Measurements from ENCODE around the gene ALDH8A1. TPM values are rescaled to one million over a fixed set of nuclear protein-coding genes. Genes with fewer than 3 reads are reported as not detected.
A peak's percentile ranks its signal among the peaks of the same experiment; 100 is the strongest.

ALDH8A1 gene
- polyA plus RNA-seq, 1 donor (not counting 4 experiments of a cell fraction or from before 2014, with no cell fraction given): 0.66 TPM

DNA sequence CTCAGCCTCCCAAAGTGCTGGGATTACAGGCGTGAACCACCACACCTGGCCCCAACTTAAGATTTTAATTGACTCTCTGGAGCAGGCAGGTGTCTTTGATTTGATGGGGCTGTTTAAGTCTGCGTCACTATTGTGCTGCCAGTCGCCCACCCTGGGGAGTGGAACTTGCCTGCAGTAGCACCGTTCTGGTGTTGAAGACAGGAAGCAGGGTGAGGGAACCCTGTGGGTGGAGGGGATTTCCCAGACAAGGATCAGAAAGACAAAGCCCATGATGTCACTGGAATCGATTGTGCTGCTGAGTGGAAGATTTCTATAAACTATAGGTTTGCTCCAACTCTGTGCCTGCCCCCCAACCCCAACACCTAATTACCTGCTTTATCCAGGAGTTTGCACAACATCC is 11.0 kb downstream of the ALDH8A1 start:
- Histone ChIP-seq H3K4me1 (ENCODE audit: control insufficient read depth, extremely low read depth, insufficient read depth, low read length) (peaks cover 14% of the 10 kb centered on the region), H2AFZ (ENCODE audit: control insufficient read depth, low read length) (no peak overlapping the region), H4K20me1 (ENCODE audit: control insufficient read depth, extremely low read depth, insufficient read depth, low read length) (no peaks in the 10 kb centered on the region), H3K9ac (ENCODE audit: control insufficient read depth, extremely low read depth, insufficient read depth, low read length) (no peak overlapping the region), H3K27ac (ENCODE audit: control insufficient read depth, insufficient read depth, low read length) (no peak overlapping the region), H3K36me3 (ENCODE audit: control insufficient read depth in 2 of 2, extremely low read depth in 1 of 2, insufficient read depth in 2 of 2, low read length in 2 of 2) (no peaks in the 10 kb centered on the region), H3K4me2 (ENCODE audit: control insufficient read depth, extremely low read depth, insufficient read depth, low read depth, low read length) (no peak overlapping the region), H3K79me2 (ENCODE audit: control insufficient read depth, insufficient read depth, low read length) (no peaks in the 10 kb centered on the region), H3K9me3 (ENCODE audit: control insufficient read depth, low read depth, low read length) (no peaks in the 10 kb centered on the region), H3K27me3 (ENCODE audit: control insufficient read depth, extremely low read depth, insufficient read depth, low read length) (no peaks in the 10 kb centered on the region), H3K9me1 (ENCODE audit: control insufficient read depth, extremely low read depth, insufficient read depth, low read length) (no peaks in the 10 kb centered on the region), H3K4me3 (ENCODE audit: control insufficient read depth in 2 of 3, extremely low read depth in 1 of 3, insufficient read depth in 2 of 3, low read depth in 1 of 3, low read length in 3 of 3) (no peak overlapping the region)
- no peak for FAIRE-seq
- TF ChIP-seq EZH2 (IDR thresholded peaks at IDR 0.05; ENCODE audit: low read length): no peak
- no peak for TF ChIP-seq CTCF (optimal IDR thresholded peaks at IDR 0.05 in 1 of 3, IDR thresholded peaks at IDR 0.05 in 1 of 3, conservative IDR thresholded peaks at IDR 0.05 in 1 of 3; ENCODE audit: extremely low read depth in 1 of 3, insufficient read depth in 2 of 3, low read length in 3 of 3)
- DNase-seq (ENCODE audit: low read depth, low spot score): no peak
- dilution Hi-C loops (cut with MboI; ENCODE audit: extremely low pct_ligation_motif_present, low sequenced_read_pairs): no loop called here

DNA sequence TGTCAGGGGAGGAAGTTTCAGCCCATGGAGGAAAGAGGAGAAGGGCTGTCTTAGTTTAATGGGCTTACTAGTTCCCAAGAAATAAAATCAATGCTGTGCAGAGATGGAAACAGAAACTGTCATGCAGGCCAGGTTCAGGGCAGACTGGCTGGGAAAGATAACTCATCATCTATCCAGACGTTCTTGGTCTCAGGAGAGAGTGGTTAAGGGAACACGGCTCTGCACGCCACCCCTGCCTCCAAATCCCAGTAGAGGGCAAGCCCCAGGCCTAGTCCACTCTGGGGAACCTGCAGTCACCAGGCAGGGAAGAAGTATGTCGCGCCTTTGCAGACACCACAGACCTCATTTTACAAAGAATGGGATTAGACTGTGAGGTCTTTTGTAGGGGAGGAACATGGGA is 12.5 kb downstream of the ALDH8A1 start:
- Histone ChIP-seq H2AFZ (ENCODE audit: control insufficient read depth, low read length) (no peak overlapping the region), H3K4me1 (ENCODE audit: control insufficient read depth, extremely low read depth, insufficient read depth, low read length) (peaks cover 17% of the 10 kb centered on the region), H3K9me3 (ENCODE audit: control insufficient read depth, low read depth, low read length) (no peaks in the 10 kb centered on the region), H3K36me3 (ENCODE audit: control insufficient read depth in 2 of 2, extremely low read depth in 1 of 2, insufficient read depth in 2 of 2, low read length in 2 of 2) (no peaks in the 10 kb centered on the region), H4K20me1 (ENCODE audit: control insufficient read depth, extremely low read depth, insufficient read depth, low read length) (no peaks in the 10 kb centered on the region), H3K27ac (ENCODE audit: control insufficient read depth, insufficient read depth, low read length) (peak overlapping the region; percentile 16), H3K9me1 (ENCODE audit: control insufficient read depth, extremely low read depth, insufficient read depth, low read length) (no peaks in the 10 kb centered on the region), H3K4me2 (ENCODE audit: control insufficient read depth, extremely low read depth, insufficient read depth, low read depth, low read length) (no peak overlapping the region), H3K27me3 (ENCODE audit: control insufficient read depth, extremely low read depth, insufficient read depth, low read length) (no peaks in the 10 kb centered on the region), H3K9ac (ENCODE audit: control insufficient read depth, extremely low read depth, insufficient read depth, low read length) (no peak overlapping the region), H3K4me3 (ENCODE audit: control insufficient read depth in 2 of 3, extremely low read depth in 1 of 3, insufficient read depth in 2 of 3, low read depth in 1 of 3, low read length in 3 of 3) (no peak overlapping the region), H3K79me2 (ENCODE audit: control insufficient read depth, insufficient read depth, low read length) (no peaks in the 10 kb centered on the region)
- no peak for DNase-seq (ENCODE audit: low read depth, low spot score)
- TF ChIP-seq EZH2 (IDR thresholded peaks at IDR 0.05; ENCODE audit: low read length) (no peak), CTCF (optimal IDR thresholded peaks at IDR 0.05 in 1 of 3, IDR thresholded peaks at IDR 0.05 in 1 of 3, conservative IDR thresholded peaks at IDR 0.05 in 1 of 3; ENCODE audit: extremely low read depth in 1 of 3, insufficient read depth in 2 of 3, low read length in 3 of 3) (no peak)
- no peak for FAIRE-seq
- dilution Hi-C loops (cut with MboI; ENCODE audit: extremely low pct_ligation_motif_present, low sequenced_read_pairs): no loop called here

All from keratinocyte (primary cell).